K562 (cell line): ENCODE results near the gene CDRT4. TPM values are rescaled to one million over a fixed set of nuclear protein-coding genes. Genes with fewer than 3 reads are reported as not detected.

Source experiments
- CREM ChIP-seq: IDR thresholded peaks from 2 replicates; pipeline ENCODE4 v1.6.1; 2014; ENCODE audit warnings: antibody characterized with exemption, low read depth
- polyA plus RNA-seq, 8 experiments: library from polyadenylated mRNA; depleted of rRNA in 4 of 8; stranded (reverse) in 5 of 8; unstranded in 3 of 8; fragments of >200 nt; fragmentation: Nextera tagmentation in 2 of 8; fragmentation: Illumina TruSeq in 1 of 8; extraction: Ambion mirVana in 2 of 8; extraction: Trizol in 1 of 8; gene quantifications; 2 replicates each; pipeline versions ENCODE4 v1.2.1 to v1.2.3, GENCODE V29; 2011 to 2014; ENCODE audit warnings: inconsistent platforms in 1 of 8, missing spikeins in 1 of 8
- total RNA-seq, 7 experiments: library from RNA; depleted of rRNA in 6 of 7; stranded (reverse); fragments of >200 nt in 6 of 7; fragmentation: Illumina TruSeq in 2 of 7; extraction: Trizol in 2 of 7; gene quantifications; 2 replicates each; pipeline versions ENCODE4 v1.2.1 to v1.2.3, GENCODE V29; 2011 to 2021; ENCODE audit warnings: low replicate concordance in 1 of 7
- TF ChIP-seq, protein P1 (sequence below), 2 experiments: fragments of 200-800 bp in 1 of 2; sonication (Bioruptor generic) in 1 of 2; sonication (generic) in 1 of 2; formaldehyde crosslinking in 1 of 2; IDR thresholded peaks in 1 of 2; conservative IDR thresholded peaks in 1 of 2; 2 replicates each; pipeline versions ENCODE4 v1.5.0 to v1.6.1; 2016 to 2020; ENCODE audit warnings: missing compliant biosample characterization in 1 of 2, missing genetic modification characterization in 1 of 2, missing genetic modification reagents in 1 of 2
- TF ChIP-seq, protein P2 (sequence below): sonication (generic); formaldehyde crosslinking; IDR thresholded peaks from 2 replicates; pipeline ENCODE4 v1.8.0; 2023; ENCODE audit warnings: missing genetic modification reagents, mild to moderate bottlenecking, borderline replicate concordance

The CDRT4 gene
- total and polyA plus RNA-seq, 9 of the 15 experiments (the other 6 are each of a cell fraction or from before 2014, with no cell fraction given), result 1.7 to 6.4 (median 3.5) TPM

DNA sequence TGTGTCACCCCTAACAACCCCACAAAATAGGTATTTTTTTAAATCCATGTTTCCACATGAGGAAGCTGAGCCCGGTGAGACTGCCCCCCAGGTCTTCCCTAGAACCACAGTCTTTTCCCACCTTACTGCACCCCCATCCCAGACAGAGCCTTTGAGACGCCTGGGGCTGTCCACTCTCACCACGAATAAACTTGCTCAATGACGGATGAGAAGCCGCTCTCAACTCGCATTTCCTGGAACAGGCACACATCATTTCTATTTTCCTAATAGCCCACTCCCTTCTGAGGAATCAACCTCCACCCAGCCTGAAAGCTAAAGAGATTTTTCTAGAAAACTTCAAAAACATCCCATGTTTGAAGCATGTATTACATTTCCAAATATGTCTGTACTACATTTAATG is 14.1 kb upstream of the CDRT4 start (continued):
- TF ChIP-seq, protein P1, sequence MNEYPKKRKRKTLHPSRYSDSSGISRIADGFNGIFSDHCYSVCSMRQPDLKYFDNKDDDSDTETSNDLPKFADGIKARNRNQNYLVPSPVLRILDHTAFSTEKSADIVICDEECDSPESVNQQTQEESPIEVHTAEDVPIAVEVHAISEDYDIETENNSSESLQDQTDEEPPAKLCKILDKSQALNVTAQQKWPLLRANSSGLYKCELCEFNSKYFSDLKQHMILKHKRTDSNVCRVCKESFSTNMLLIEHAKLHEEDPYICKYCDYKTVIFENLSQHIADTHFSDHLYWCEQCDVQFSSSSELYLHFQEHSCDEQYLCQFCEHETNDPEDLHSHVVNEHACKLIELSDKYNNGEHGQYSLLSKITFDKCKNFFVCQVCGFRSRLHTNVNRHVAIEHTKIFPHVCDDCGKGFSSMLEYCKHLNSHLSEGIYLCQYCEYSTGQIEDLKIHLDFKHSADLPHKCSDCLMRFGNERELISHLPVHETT (CRISPR knock-in tag; conservative IDR thresholded peaks at IDR 0.05 in 1 of 2, IDR thresholded peaks at IDR 0.05 in 1 of 2), result no peak
- TF ChIP-seq CREM, result no peak
- TF ChIP-seq, protein P2, sequence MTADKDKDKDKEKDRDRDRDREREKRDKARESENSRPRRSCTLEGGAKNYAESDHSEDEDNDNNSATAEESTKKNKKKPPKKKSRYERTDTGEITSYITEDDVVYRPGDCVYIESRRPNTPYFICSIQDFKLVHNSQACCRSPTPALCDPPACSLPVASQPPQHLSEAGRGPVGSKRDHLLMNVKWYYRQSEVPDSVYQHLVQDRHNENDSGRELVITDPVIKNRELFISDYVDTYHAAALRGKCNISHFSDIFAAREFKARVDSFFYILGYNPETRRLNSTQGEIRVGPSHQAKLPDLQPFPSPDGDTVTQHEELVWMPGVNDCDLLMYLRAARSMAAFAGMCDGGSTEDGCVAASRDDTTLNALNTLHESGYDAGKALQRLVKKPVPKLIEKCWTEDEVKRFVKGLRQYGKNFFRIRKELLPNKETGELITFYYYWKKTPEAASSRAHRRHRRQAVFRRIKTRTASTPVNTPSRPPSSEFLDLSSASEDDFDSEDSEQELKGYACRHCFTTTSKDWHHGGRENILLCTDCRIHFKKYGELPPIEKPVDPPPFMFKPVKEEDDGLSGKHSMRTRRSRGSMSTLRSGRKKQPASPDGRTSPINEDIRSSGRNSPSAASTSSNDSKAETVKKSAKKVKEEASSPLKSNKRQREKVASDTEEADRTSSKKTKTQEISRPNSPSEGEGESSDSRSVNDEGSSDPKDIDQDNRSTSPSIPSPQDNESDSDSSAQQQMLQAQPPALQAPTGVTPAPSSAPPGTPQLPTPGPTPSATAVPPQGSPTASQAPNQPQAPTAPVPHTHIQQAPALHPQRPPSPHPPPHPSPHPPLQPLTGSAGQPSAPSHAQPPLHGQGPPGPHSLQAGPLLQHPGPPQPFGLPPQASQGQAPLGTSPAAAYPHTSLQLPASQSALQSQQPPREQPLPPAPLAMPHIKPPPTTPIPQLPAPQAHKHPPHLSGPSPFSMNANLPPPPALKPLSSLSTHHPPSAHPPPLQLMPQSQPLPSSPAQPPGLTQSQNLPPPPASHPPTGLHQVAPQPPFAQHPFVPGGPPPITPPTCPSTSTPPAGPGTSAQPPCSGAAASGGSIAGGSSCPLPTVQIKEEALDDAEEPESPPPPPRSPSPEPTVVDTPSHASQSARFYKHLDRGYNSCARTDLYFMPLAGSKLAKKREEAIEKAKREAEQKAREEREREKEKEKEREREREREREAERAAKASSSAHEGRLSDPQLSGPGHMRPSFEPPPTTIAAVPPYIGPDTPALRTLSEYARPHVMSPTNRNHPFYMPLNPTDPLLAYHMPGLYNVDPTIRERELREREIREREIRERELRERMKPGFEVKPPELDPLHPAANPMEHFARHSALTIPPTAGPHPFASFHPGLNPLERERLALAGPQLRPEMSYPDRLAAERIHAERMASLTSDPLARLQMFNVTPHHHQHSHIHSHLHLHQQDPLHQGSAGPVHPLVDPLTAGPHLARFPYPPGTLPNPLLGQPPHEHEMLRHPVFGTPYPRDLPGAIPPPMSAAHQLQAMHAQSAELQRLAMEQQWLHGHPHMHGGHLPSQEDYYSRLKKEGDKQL, result no peak
